Raji (cell line): ENCODE results near the gene PTPRT.

Experiments
- POLR2A ChIP-seq: IDR thresholded peaks from 2 replicates; pipeline ENCODE4 v1.6.1; 2011; ENCODE audit warnings: low read depth, low read length, control low read depth; ENCODE audit not compliant: insufficient read depth

The PTPRT gene

GRCh38 chr20:42181064-42181463 is 1008.6 kb downstream of the PTPRT start:
- TF ChIP-seq POLR2A: no peak

- TF ChIP-seq POLR2A: no peak
Observed at GRCh38 chr20:42179768-42180167, 1009.9 kb downstream of the PTPRT start.

GRCh38 chr20:42173440-42173839 is 1016.3 kb downstream of the PTPRT start:
- TF ChIP-seq POLR2A: no peak

GRCh38 chr20:42164121-42164890 is 1025.4 kb downstream of the PTPRT start:
- no peak for TF ChIP-seq POLR2A

- no peak for TF ChIP-seq POLR2A
Observed at GRCh38 chr20:42161228-42161829, 1028.4 kb downstream of the PTPRT start.

- no peak for TF ChIP-seq POLR2A
Observed at GRCh38 chr20:42159808-42160207, 1029.9 kb downstream of the PTPRT start.

GRCh38 chr20:42158272-42158671 is 1031.4 kb downstream of the PTPRT start:
- no peak for TF ChIP-seq POLR2A

GRCh38 chr20:42155586-42155985 is 1034.1 kb downstream of the PTPRT start:
- no peak for TF ChIP-seq POLR2A

- TF ChIP-seq POLR2A: no peak
Observed at GRCh38 chr20:42152575-42152974, 1037.1 kb downstream of the PTPRT start.

- no peak for TF ChIP-seq POLR2A
Observed at GRCh38 chr20:42150230-42150629, 1039.5 kb downstream of the PTPRT start.

GRCh38 chr20:42138729-42139128 is 1051.0 kb downstream of the PTPRT start:
- no peak for TF ChIP-seq POLR2A

- TF ChIP-seq POLR2A: no peak
Observed at GRCh38 chr20:42134265-42135098, 1055.2 kb downstream of the PTPRT start.

- no peak for TF ChIP-seq POLR2A
Observed at GRCh38 chr20:42130810-42131596, 1058.7 kb downstream of the PTPRT start.

- TF ChIP-seq POLR2A: no peak
Observed at GRCh38 chr20:42125426-42125825, 1064.3 kb downstream of the PTPRT start.

- TF ChIP-seq POLR2A: no peak
Observed at GRCh38 chr20:42123981-42124473, 1065.7 kb downstream of the PTPRT start.
